Endodermal cell (in vitro differentiated cells): Measurements from ENCODE around the gene ITIH1. TPM values are rescaled to one million over a fixed set of nuclear protein-coding genes. Genes with fewer than 3 reads are reported as not detected.

Source experiments
- DNase-seq: peaks from one replicate; pipeline ENCODE4 v3.0.0-alpha.2; 2017
- H3K27ac ChIP-seq: 2 replicates; pipeline ENCODE4 v1.5.1; 2013; ENCODE audit warnings: mild to moderate bottlenecking, low read depth, low read length, moderate library complexity
- H3K27me3 ChIP-seq: 2 replicates; pipeline ENCODE4 v1.6.1; 2013; ENCODE audit warnings: mild to moderate bottlenecking, low read length, moderate library complexity; ENCODE audit not compliant: insufficient read depth, control insufficient read depth, poor library complexity, severe bottlenecking
- H3K36me3 ChIP-seq: 2 replicates; pipeline ENCODE4 v1.7.0; 2013; ENCODE audit warnings: mild to moderate bottlenecking, low read length, moderate library complexity; ENCODE audit not compliant: control insufficient read depth, insufficient read depth
- H3K4me1 ChIP-seq: one replicate; pipeline ENCODE4 v1.7.0; 2013; ENCODE audit warnings: low read length; ENCODE audit not compliant: control insufficient read depth, insufficient read depth
- H3K4me3 ChIP-seq: 2 replicates; pipeline ENCODE4 v1.5.1; 2013; ENCODE audit warnings: mild to moderate bottlenecking, low read length, moderate library complexity
- H3K9ac ChIP-seq: 2 replicates; pipeline ENCODE4 v1.6.1; 2013; ENCODE audit warnings: mild to moderate bottlenecking, low read length, moderate library complexity; ENCODE audit not compliant: poor library complexity, severe bottlenecking; ENCODE audit errors: extremely low read depth
- H3K9me3 ChIP-seq: 2 replicates; pipeline ENCODE4 v1.6.1; 2013; ENCODE audit warnings: mild to moderate bottlenecking, low read length, moderate library complexity; ENCODE audit not compliant: control insufficient read depth
- H3K27ac Mint-ChIP-seq: 2 replicates; pipeline ENCODE4 v1.8.0; 2020; ENCODE audit warnings: mixed read lengths
- H3K27me3 Mint-ChIP-seq: 2 replicates; pipeline ENCODE4 v1.8.0; 2021; ENCODE audit warnings: mild to moderate bottlenecking, mixed read lengths; ENCODE audit not compliant: insufficient read depth
- H3K36me3 Mint-ChIP-seq: 2 replicates; pipeline ENCODE4 v1.8.0; 2020; ENCODE audit warnings: low read depth, mixed read lengths
- H3K4me1 Mint-ChIP-seq: 2 replicates; pipeline ENCODE4 v1.8.0; 2020; ENCODE audit warnings: mixed read lengths
- H3K4me3 Mint-ChIP-seq: 2 replicates; pipeline ENCODE4 v1.8.0; 2020; ENCODE audit warnings: mild to moderate bottlenecking, moderate library complexity, mixed read lengths
- H3K9me3 Mint-ChIP-seq: 2 replicates; pipeline ENCODE4 v1.8.0; 2020; ENCODE audit warnings: mild to moderate bottlenecking, mixed read lengths
- CTCF ChIP-seq: fragments of 200-600 bp; sonication (generic); conservative IDR thresholded peaks from 2 replicates; pipeline ENCODE4 v1.5.0; 2021; ENCODE audit warnings: antibody characterized with exemption, mild to moderate bottlenecking
- WGBS, 2 experiments: methylation state at CpG; one replicate each; pipeline versions ENCODE4 v1.1.5 to v1.1.7; 2013; ENCODE audit warnings: missing lambda C conversion rate in 2 of 2, mixed read lengths in 1 of 2; ENCODE audit not compliant: insufficient coverage in 1 of 2, insufficient read length in 1 of 2; 5-methylcytosine and 5-hydroxymethylcytosine counted together
- total RNA-seq, 2 donors: library from RNA; stranded (reverse); fragmentation: NEBNext Ultra II Directional in 1 of 2; extraction: Animal tissue kit (Norgen Biotek cat#: 25700) in 1 of 2; gene quantifications; 2 replicates in 1 of 2; 3 replicates in 1 of 2; pipeline ENCODE4 v1.2.1, GENCODE V29; 2021

Gene ITIH1
- total RNA-seq, 2 donors from 2014 or later = not detected

- Mint-ChIP-seq H3K4me1 (no peaks in the 10 kb centered on the region), H3K4me3 (no peak overlapping the region), H3K27me3 (no peaks in the 10 kb centered on the region), H3K27ac (no peak overlapping the region), H3K9me3 (no peaks in the 10 kb centered on the region), H3K36me3 (peaks cover 74% of the 10 kb centered on the region)
- H3K9ac ChIP-seq = no peak overlapping the region
- H3K27me3 ChIP-seq = no peaks in the 10 kb centered on the region
- peaks cover 7% of the 10 kb centered on the region for H3K9me3 ChIP-seq
- TF ChIP-seq CTCF = peak; percentile 75
- peaks cover 86% of the 10 kb centered on the region for H3K36me3 ChIP-seq
- WGBS, 2 experiments = 89 to 96% methylated on average over 3 of the region's 3 CpGs
- no peak overlapping the region for H3K4me3 ChIP-seq
- H3K27ac ChIP-seq = no peak overlapping the region
- DNase-seq = no peak
- H3K4me1 ChIP-seq = no peaks in the 10 kb centered on the region
Measured at GRCh38 chr3:52742418-52743041, 34.9 kb upstream of the ITIH1 start.

- Histone ChIP-seq H3K9ac (no peak overlapping the region), H3K4me3 (no peak overlapping the region), H3K27ac (no peak overlapping the region), H3K9me3 (peaks cover 7% of the 10 kb centered on the region), H3K27me3 (no peaks in the 10 kb centered on the region), H3K4me1 (no peaks in the 10 kb centered on the region), H3K36me3 (peaks cover 85% of the 10 kb centered on the region)
- H3K36me3 Mint-ChIP-seq = peaks cover 71% of the 10 kb centered on the region
- H3K27ac Mint-ChIP-seq = no peak overlapping the region
- H3K9me3 Mint-ChIP-seq = no peaks in the 10 kb centered on the region
- H3K27me3 Mint-ChIP-seq = no peaks in the 10 kb centered on the region
- DNase-seq = no peak
- 95 to 100% methylated on average over 5 of the region's 5 CpGs for WGBS, 2 experiments
- H3K4me1 Mint-ChIP-seq = no peaks in the 10 kb centered on the region
- H3K4me3 Mint-ChIP-seq = no peak overlapping the region
- TF ChIP-seq CTCF = no peak
Measured at GRCh38 chr3:52743152-52743551, 34.2 kb upstream of the ITIH1 start.

GRCh38 chr3:52743721-52744120 is 33.7 kb upstream of the ITIH1 start:
- peaks cover 72% of the 10 kb centered on the region for H3K36me3 Mint-ChIP-seq
- H3K9me3 Mint-ChIP-seq = no peaks in the 10 kb centered on the region
- DNase-seq = no peak
- no peaks in the 10 kb centered on the region for H3K27me3 Mint-ChIP-seq
- peaks cover 86% of the 10 kb centered on the region for H3K36me3 ChIP-seq
- no peak overlapping the region for H3K4me3 ChIP-seq
- no peak overlapping the region for H3K27ac Mint-ChIP-seq
- H3K9ac ChIP-seq = no peak overlapping the region
- 89 to 96% methylated on average over 1 to 2 of the region's 2 CpGs for WGBS, 2 experiments
- H3K4me1 ChIP-seq = no peaks in the 10 kb centered on the region
- H3K27me3 ChIP-seq = no peaks in the 10 kb centered on the region
- no peak overlapping the region for H3K4me3 Mint-ChIP-seq
- no peak for TF ChIP-seq CTCF
- no peaks in the 10 kb centered on the region for H3K4me1 Mint-ChIP-seq
- H3K27ac ChIP-seq = no peak overlapping the region
- H3K9me3 ChIP-seq = peaks cover 7% of the 10 kb centered on the region
